Spleen (tissue), 7 donors: ENCODE measurements around the gene PRKG2.

Source experiments
- CTCF ChIP-seq, 11 experiments: fragments of 200-600 bp in 7 of 11; fragments of 450-650 bp in 4 of 11; sonication (generic) in 4 of 11; IDR thresholded peaks in 8 of 11; conservative IDR thresholded peaks in 3 of 11; 1 replicate in 7 of 11; 2 replicates in 4 of 11; pipeline versions ENCODE4 v1.4.0 to v1.8.0; 2016 to 2021; ENCODE audit warnings: antibody characterized with exemption in 11 of 11, inconsistent platforms in 4 of 11, mild to moderate bottlenecking in 1 of 11
- POLR2A ChIP-seq, 3 donors: fragments of 450-650 bp; IDR thresholded peaks; one replicate each; pipeline ENCODE4 v1.5.1; 2017; ENCODE audit warnings: antibody characterized with exemption in 3 of 3, mild to moderate bottlenecking in 1 of 3
- POLR2AphosphoS5 ChIP-seq, 3 donors: sonication (generic); formaldehyde crosslinking; IDR thresholded peaks; one replicate each; pipeline ENCODE4 v1.5.1; 2017; ENCODE audit warnings: antibody characterized with exemption in 3 of 3
- donor health status: DM: no; HTN: no; CAD: no; lungs with moderate emphysema.
- donor health status: DM: no; HTN: no; CAD: no.
- donor health status: DM: no; HTN: no; CAD: no.

GRCh38 chr4:81214881-81215868 is at the start of gene PRKG2:
- no peak for TF ChIP-seq CTCF (IDR thresholded peaks at IDR 0.05 in 8 of 11, conservative IDR thresholded peaks at IDR 0.05 in 3 of 11)
- TF ChIP-seq POLR2A (IDR thresholded peaks at IDR 0.05): no peak
- no peak for TF ChIP-seq POLR2AphosphoS5 (IDR thresholded peaks at IDR 0.05)
